ENCODE results near the gene TERT. TPM values are rescaled to one million over a fixed set of nuclear protein-coding genes. Genes with fewer than 3 reads are reported as not detected.
"Not testable (repeated sequence)": the region's sequence is repeated elsewhere in the genome, so short reads cannot be mapped to it uniquely, and the experiment has no call there.

Gene TERT
- total and polyA plus RNA-seq, 2 of the 8 experiments (the other 6 are each of a cell fraction or from before 2014, with no cell fraction given): 13.1 to 23.1 TPM

GRCh38 chr5:1289559-1289958 is 5.3 kb downstream of the TERT start:
- H3K4ac ChIP-seq (replicated peaks; ENCODE audit: insufficient read length, low read depth, low read length); H3K4me2 ChIP-seq (ENCODE audit: insufficient read depth in 1 of 2, low read depth in 2 of 2, low read length in 2 of 2); H3K4me1 ChIP-seq (replicated peaks in 1 of 4; ENCODE audit: control insufficient read depth in 3 of 4, insufficient read depth in 4 of 4, low read length in 3 of 4); H4K91ac ChIP-seq (replicated peaks; ENCODE audit: insufficient read length, low read length); H3K4me3 ChIP-seq (ENCODE audit: extremely low read depth in 1 of 4, insufficient read depth in 2 of 4, low read depth in 3 of 4, low read length in 4 of 4); H3K9me3 ChIP-seq (ENCODE audit: insufficient read depth in 2 of 2, low read depth in 1 of 2, low read length in 1 of 2); POLR2A ChIA-PET (ENCODE audit: partially characterized antibody); H4K8ac ChIP-seq (ENCODE audit: extremely low read depth, insufficient read depth, low read length); H3K27me3 ChIP-seq (replicated peaks in 1 of 4; ENCODE audit: control insufficient read depth in 3 of 4, extremely low read depth in 1 of 4, insufficient read depth in 3 of 4, low read length in 3 of 4); H3K79me1 ChIP-seq (ENCODE audit: low read depth, low read length); H2BK12ac ChIP-seq (ENCODE audit: low read depth, low read length); H2AK5ac ChIP-seq (ENCODE audit: low read depth, low read length); FAIRE-seq; H3K18ac ChIP-seq (ENCODE audit: extremely low read depth, low read length); H3K9ac ChIP-seq (replicated peaks in 1 of 4; ENCODE audit: extremely low read depth in 1 of 4, low read depth in 3 of 4, low read length in 3 of 4); H2BK120ac ChIP-seq (replicated peaks; ENCODE audit: low read depth, low read length); H3K23me2 ChIP-seq (ENCODE audit: low read depth, low read length); H3K14ac ChIP-seq (ENCODE audit: insufficient read length); H4K5ac ChIP-seq (ENCODE audit: insufficient read length, low read depth, low read length); H2BK5ac ChIP-seq (ENCODE audit: low read depth, low read length); H3K56ac ChIP-seq (replicated peaks; ENCODE audit: insufficient read length, low read depth, low read length); H3K36me3 ChIP-seq (ENCODE audit: control insufficient read depth in 2 of 4, insufficient read depth in 4 of 4, low read length in 3 of 4); H2BK15ac ChIP-seq (ENCODE audit: low read length); H3K23ac ChIP-seq (ENCODE audit: insufficient read length); CTCF ChIA-PET (ENCODE audit: partially characterized antibody); H2BK20ac ChIP-seq (ENCODE audit: low read length); H3K27ac ChIP-seq (ENCODE audit: low read depth, low read length); H2AFZ ChIP-seq (ENCODE audit: low read length): not testable (repeated sequence)
- Histone ChIP-seq H3K79me2 (ENCODE audit: control insufficient read depth in 1 of 2, insufficient read depth in 2 of 2, low read length in 2 of 2) (peaks cover 0 to 18% of the 10 kb centered on the region in 2 experiments; a peak in 3 of 4 replicates), H4K20me1 (replicated peaks in 1 of 2; ENCODE audit: control insufficient read depth in 1 of 2, insufficient read depth in 2 of 2, low read length in 2 of 2) (peaks cover 6 to 21% of the 10 kb centered on the region in 2 experiments)
- peak in 1 of 2 experiments; percentile 28 for DNase-seq (ENCODE audit: low read depth in 1 of 2, low spot score in 2 of 2)
- 92% methylated on average over 20 of the region's 32 CpGs; no CpG with 5 or more reads in 1 of the 2 experiments for WGBS, 2 experiments (ENCODE audit: extremely low coverage in 1 of 2, insufficient coverage in 1 of 2, insufficient read length in 1 of 2, insufficient replicate concordance in 2 of 2, low coverage in 1 of 2, low lambda C conversion rate in 2 of 2, missing lambda C conversion rate in 1 of 2)
